Subcutaneous adipose tissue (tissue), 4 donors: ENCODE results near the gene CNTNAP5. TPM values are rescaled to one million over a fixed set of nuclear protein-coding genes. Genes with fewer than 3 reads are reported as not detected.

Experiments used
- total RNA-seq, 4 donors: library from RNA; depleted of rRNA; stranded (reverse); fragments of >200 nt; gene quantifications; one replicate each; pipeline ENCODE4 v1.1.0, GENCODE V29; 2016
- TF ChIP-seq, protein P1 (sequence below): fragments of 450-650 bp; IDR thresholded peaks from one replicate; pipeline ENCODE4 v1.5.1; 2016; ENCODE audit warnings: low read depth, mild to moderate bottlenecking, control low read depth, antibody characterized with exemption, moderate library complexity

CNTNAP5 gene
- total RNA-seq, 4 donors from 2014 or later: not detected

DNA sequence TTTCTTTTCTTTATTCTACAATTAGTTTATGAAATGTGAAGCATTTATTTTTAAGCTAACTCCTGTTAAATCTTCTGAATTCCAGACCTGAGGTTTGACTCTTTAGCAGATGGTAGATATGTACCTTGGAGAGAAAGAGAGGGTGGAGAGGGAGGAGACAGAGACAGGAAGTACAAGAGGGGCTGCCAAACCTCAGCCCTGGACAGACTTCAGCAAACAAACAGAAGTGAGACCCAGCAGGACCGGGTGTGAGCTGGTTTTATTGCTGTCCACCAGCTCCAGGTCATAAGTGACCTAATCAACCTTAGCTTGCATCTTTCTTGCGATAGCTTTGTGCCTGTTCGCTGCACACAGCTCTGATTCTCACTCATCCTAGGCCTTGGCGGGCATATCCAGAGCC is 168.6 kb downstream of the CNTNAP5 start:
- TF ChIP-seq, protein P1, sequence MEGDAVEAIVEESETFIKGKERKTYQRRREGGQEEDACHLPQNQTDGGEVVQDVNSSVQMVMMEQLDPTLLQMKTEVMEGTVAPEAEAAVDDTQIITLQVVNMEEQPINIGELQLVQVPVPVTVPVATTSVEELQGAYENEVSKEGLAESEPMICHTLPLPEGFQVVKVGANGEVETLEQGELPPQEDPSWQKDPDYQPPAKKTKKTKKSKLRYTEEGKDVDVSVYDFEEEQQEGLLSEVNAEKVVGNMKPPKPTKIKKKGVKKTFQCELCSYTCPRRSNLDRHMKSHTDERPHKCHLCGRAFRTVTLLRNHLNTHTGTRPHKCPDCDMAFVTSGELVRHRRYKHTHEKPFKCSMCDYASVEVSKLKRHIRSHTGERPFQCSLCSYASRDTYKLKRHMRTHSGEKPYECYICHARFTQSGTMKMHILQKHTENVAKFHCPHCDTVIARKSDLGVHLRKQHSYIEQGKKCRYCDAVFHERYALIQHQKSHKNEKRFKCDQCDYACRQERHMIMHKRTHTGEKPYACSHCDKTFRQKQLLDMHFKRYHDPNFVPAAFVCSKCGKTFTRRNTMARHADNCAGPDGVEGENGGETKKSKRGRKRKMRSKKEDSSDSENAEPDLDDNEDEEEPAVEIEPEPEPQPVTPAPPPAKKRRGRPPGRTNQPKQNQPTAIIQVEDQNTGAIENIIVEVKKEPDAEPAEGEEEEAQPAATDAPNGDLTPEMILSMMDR: no peak

DNA sequence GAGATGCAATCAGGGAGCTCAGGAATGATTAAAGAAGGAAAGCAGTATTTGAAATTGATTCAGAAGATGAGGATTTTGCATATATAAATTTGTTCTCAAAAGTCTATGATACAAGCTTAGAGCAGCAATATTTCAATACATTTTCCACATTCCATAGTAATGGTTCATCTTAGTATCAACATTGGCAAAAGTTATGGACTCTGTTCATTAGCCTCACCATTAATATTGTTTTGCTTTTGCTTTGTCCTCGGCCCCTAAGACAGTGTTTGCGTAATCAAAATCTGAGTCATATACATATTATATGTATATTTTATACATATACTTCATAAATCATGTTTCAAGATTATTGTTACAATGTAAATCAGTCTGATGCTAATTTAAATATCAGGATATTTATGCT is 176.6 kb downstream of the CNTNAP5 start:
- TF ChIP-seq, protein P1: no peak

- TF ChIP-seq, protein P1: no peak
These were observed 184.4 kb downstream of the CNTNAP5 start for GRCh38 chr2:124209441-124209840.

DNA sequence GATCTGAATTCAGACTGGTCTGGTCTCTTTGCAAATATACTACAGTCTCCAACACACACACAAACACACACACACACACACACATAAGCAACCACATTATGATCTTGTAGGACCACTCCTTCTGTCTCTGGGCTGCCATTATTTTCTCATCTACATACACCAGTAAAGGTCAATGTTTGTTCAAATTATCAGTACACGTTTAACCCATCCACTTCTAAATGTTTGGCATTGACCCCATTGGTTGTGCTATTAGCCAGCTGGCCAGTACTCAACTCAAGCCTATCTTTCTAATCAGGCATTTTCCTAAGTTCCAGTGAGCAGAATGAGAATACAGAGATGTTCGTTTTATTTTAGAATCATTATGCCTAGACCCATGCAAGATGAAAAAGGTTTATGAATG is 186.4 kb downstream of the CNTNAP5 start:
- TF ChIP-seq, protein P1: no peak

DNA sequence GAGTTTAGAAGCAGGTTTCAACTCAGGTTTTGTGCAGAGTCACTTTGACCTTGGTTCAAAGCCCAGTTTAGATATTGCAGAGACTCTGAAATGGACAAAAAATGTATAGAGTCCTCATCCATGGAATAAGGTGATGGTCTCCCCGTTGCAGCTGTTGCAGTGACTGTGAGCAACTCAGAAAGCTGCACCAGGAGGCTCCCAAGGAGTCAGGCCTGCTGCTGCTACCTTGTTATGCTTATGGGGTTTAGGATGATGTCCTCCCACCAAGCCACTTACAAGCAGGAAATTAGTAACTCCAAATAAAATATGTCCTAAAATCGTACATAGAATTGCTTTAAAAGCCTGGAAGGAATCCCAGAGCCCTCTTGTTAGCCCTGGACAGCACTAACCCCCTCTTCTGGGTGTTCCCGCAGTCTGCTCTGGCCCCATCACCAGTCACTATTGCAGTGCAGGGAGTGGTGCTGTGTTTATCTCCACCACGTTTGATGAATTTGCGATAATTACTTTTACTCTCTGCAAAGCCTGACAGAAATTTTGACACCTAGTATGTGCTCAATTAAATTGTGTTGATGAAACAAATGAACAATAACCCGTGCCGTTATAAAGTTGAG is 189.0 kb downstream of the CNTNAP5 start:
- TF ChIP-seq, protein P1: no peak

DNA sequence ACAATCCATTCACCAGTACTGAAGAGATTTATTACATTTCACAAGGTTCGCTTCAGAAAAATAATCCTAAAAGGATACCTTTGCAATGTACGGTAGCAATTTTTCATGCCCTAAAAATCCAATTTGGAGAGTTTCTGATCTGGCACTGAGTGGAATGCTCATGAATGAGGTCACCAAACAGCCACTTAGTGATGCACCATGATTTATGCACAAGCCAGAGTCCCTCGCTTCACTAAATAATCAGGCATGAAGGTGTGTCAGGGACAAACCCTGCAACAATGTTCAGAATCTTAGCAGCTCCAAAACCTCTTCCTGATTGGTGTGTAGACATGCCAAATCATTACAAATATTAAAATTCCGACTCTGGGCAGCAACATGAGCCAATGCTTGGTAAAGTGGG is 221.1 kb downstream of the CNTNAP5 start:
- TF ChIP-seq, protein P1: no peak

- TF ChIP-seq, protein P1: no peak
These were observed 223.3 kb downstream of the CNTNAP5 start for GRCh38 chr2:124248386-124248785.
